ENCODE data around the gene OAS1. TPM values are rescaled to one million over a fixed set of nuclear protein-coding genes. Genes with fewer than 3 reads are reported as not detected.

Gene OAS1
- total RNA-seq, 1 experiment from 2014 or later: 0.64 TPM

GRCh38 chr12:112901271-112901670 is 5.5 kb upstream of the OAS1 start:
- Histone ChIP-seq H3K9me2 (ENCODE audit: insufficient read depth) (no peaks in the 10 kb centered on the region), H3K9ac (ENCODE audit: low read length) (no peak overlapping the region), H3K36me3 (ENCODE audit: control insufficient read depth in 1 of 2, insufficient read depth in 2 of 2, low read length in 2 of 2) (no peaks in the 10 kb centered on the region), H3K4me2 (ENCODE audit: low read length) (no peak overlapping the region), H3K4me3 (replicated peaks in 1 of 2; ENCODE audit: low read depth in 1 of 2, low read length in 2 of 2) (no peak overlapping the region), H3K4me1 (ENCODE audit: control insufficient read depth in 1 of 2, insufficient read depth in 2 of 2, low read length in 2 of 2) (0 out of 4 replicates have a peak, but pooled peaks cover 0 to 5% of the 10 kb centered on the region in 2 experiments), H3K27ac (ENCODE audit: low read depth, low read length) (no peak overlapping the region), H3K79me2 (ENCODE audit: insufficient read depth, low read length) (no peaks in the 10 kb centered on the region), H4K20me1 (ENCODE audit: insufficient read depth) (no peaks in the 10 kb centered on the region), H3K27me3 (ENCODE audit: insufficient read depth, low read length) (peaks cover 27% of the 10 kb centered on the region), H2AFZ (ENCODE audit: low read depth, low read length, poor library complexity, severe bottlenecking) (no peak overlapping the region), H3K9me3 (ENCODE audit: control insufficient read depth in 1 of 2, insufficient read depth in 1 of 2, low read depth in 1 of 2, low read length in 2 of 2) (no peaks in the 10 kb centered on the region)
- TF ChIP-seq CEBPB (IDR thresholded peaks at IDR 0.05; ENCODE audit: low read depth): no peak
- TF ChIP-seq EZH2 (IDR thresholded peaks at IDR 0.05): no peak
- no peak for TF ChIP-seq SP1 (IDR thresholded peaks at IDR 0.05; ENCODE audit: low read depth)
- no peak for TF ChIP-seq EZH2phosphoT487 (IDR thresholded peaks at IDR 0.05; ENCODE audit: borderline replicate concordance)
- CTCF ChIA-PET: interaction anchor here (1.1 to 1.4 kb wide), 2 partner anchors 37 to 92 kb away, joined by 4 to 6 read pairs; partner anchors contain the start of gene OAS3
- BruUV-seq (replicated peaks): no TSS peak
- POLR2A ChIA-PET: no interaction called here
- intact Hi-C loops (cut with micrococcal nuclease): no loop called here
- RAD21 ChIA-PET (ENCODE audit: low non-redundant PET in 1 of 2, low total read pairs in 2 of 2, uncharacterized antibody in 2 of 2, unreplicated experiment in 2 of 2): no interaction called here
- DNase-seq (ENCODE audit: low read depth, low spot score) (no peak), ATAC-seq (no peak)

- ChIA-PET POLR2A (no interaction called here), CTCF (no interaction called here), RAD21 (ENCODE audit: low non-redundant PET in 1 of 2, low total read pairs in 2 of 2, uncharacterized antibody in 2 of 2, unreplicated experiment in 2 of 2) (no interaction called here)
- BruUV-seq (replicated peaks): no TSS peak
- H4K20me1 ChIP-seq (ENCODE audit: insufficient read depth): no peaks in the 10 kb centered on the region
- no peaks in the 10 kb centered on the region for H3K9me3 ChIP-seq (ENCODE audit: control insufficient read depth in 1 of 2, insufficient read depth in 1 of 2, low read depth in 1 of 2, low read length in 2 of 2)
- H3K79me2 ChIP-seq (ENCODE audit: insufficient read depth, low read length): no peaks in the 10 kb centered on the region
- H3K4me2 ChIP-seq (ENCODE audit: low read length): no peak overlapping the region
- no peaks in the 10 kb centered on the region for H3K36me3 ChIP-seq (ENCODE audit: control insufficient read depth in 1 of 2, insufficient read depth in 2 of 2, low read length in 2 of 2)
- H3K27ac ChIP-seq (ENCODE audit: low read depth, low read length): no peak overlapping the region
- no peak for ATAC-seq
- H3K27me3 ChIP-seq (ENCODE audit: insufficient read depth, low read length): no peaks in the 10 kb centered on the region
- no peak for DNase-seq (ENCODE audit: low read depth, low spot score)
- H3K9me2 ChIP-seq (ENCODE audit: insufficient read depth): no peaks in the 10 kb centered on the region
- TF ChIP-seq POLR2A (IDR thresholded peaks at IDR 0.05; ENCODE audit: borderline replicate concordance, extremely low read depth, insufficient read depth, insufficient read length) (no peak), FOSL1 (IDR thresholded peaks at IDR 0.05; ENCODE audit: low read depth) (no peak), EZH2 (IDR thresholded peaks at IDR 0.05) (no peak), YY1 (IDR thresholded peaks at IDR 0.05; ENCODE audit: extremely low read depth, insufficient replicate concordance, low read depth, low read length) (no peak), POLR2AphosphoS5 (IDR thresholded peaks at IDR 0.05; ENCODE audit: low read depth, low read length) (no peak), CTCF (IDR thresholded peaks at IDR 0.05 in 2 of 3, conservative IDR thresholded peaks at IDR 0.05 in 1 of 3; ENCODE audit: borderline replicate concordance in 1 of 3, insufficient read depth in 1 of 3, low read depth in 2 of 3, low read length in 2 of 3) (no peak), SRF (IDR thresholded peaks at IDR 0.05; ENCODE audit: low read depth) (no peak), JUND (IDR thresholded peaks at IDR 0.05) (no peak), EGR1 (IDR thresholded peaks at IDR 0.05; ENCODE audit: low read depth) (no peak), CBX3 (IDR thresholded peaks at IDR 0.05; ENCODE audit: low read depth) (no peak), EZH2phosphoT487 (IDR thresholded peaks at IDR 0.05; ENCODE audit: borderline replicate concordance) (no peak), ELF1 (IDR thresholded peaks at IDR 0.05; ENCODE audit: borderline replicate concordance, low read depth) (no peak), ZBTB33 (IDR thresholded peaks at IDR 0.05; ENCODE audit: extremely low read depth, insufficient replicate concordance, low read length) (no peak), RAD21 (IDR thresholded peaks at IDR 0.05; ENCODE audit: low read depth) (no peak)
- H2AFZ ChIP-seq (ENCODE audit: low read depth, low read length, poor library complexity, severe bottlenecking): no peak overlapping the region
- H3K4me3 ChIP-seq (replicated peaks in 1 of 2; ENCODE audit: low read depth in 1 of 2, low read length in 2 of 2): no peak overlapping the region
- H3K4me1 ChIP-seq (ENCODE audit: control insufficient read depth in 1 of 2, insufficient read depth in 2 of 2, low read length in 2 of 2): peaks cover 0 to 12% of the 10 kb centered on the region in 2 experiments; a peak in 1 of 4 replicates
- H3K9ac ChIP-seq (ENCODE audit: low read length): no peak overlapping the region
- intact Hi-C loops (cut with micrococcal nuclease): loop anchor here (1.0 kb wide), 1 partner anchor 122 kb away; no protein-coding TSS in a partner anchor
Observed at GRCh38 chr12:112904571-112904970, 2.2 kb upstream of the OAS1 start.
